ENCODE results near the gene MLH3. TPM values are rescaled to one million over a fixed set of nuclear protein-coding genes. Genes with fewer than 3 reads are reported as not detected.

The MLH3 gene
- total RNA-seq, 1 donor from 2014 or later: 41.5 TPM

GRCh38 chr14:75018694-75019093 is 32.6 kb downstream of the MLH3 start:
- H3K27me3 Mint-ChIP-seq (ENCODE audit: insufficient read depth, low read depth): no peaks in the 10 kb centered on the region
- Histone ChIP-seq H2AFZ (replicated peaks) (no peak overlapping the region), H3K4me1 (no peaks in the 10 kb centered on the region), H3K27ac (no peak overlapping the region), H3K4me2 (no peak overlapping the region), H4K20me1 (ENCODE audit: low read depth) (no peaks in the 10 kb centered on the region), H3K9ac (no peak overlapping the region), H3K36me3 (no peaks in the 10 kb centered on the region), H3F3A (ENCODE audit: low read depth) (no peaks in the 10 kb centered on the region), H3K4me3 (no peak overlapping the region), H3K9me3 (ENCODE audit: low read depth) (no peaks in the 10 kb centered on the region), H3K79me2 (ENCODE audit: low read depth) (no peaks in the 10 kb centered on the region), H3K27me3 (no peaks in the 10 kb centered on the region)
- H3K27ac Mint-ChIP-seq: no peak overlapping the region
- H3K4me3 Mint-ChIP-seq: no peak overlapping the region
- peaks cover 14% of the 10 kb centered on the region for H3K36me3 Mint-ChIP-seq
- H3K4me1 Mint-ChIP-seq: no peaks in the 10 kb centered on the region
- no peaks in the 10 kb centered on the region for H3K9me3 Mint-ChIP-seq
- no peak for TF ChIP-seq CTCF (IDR thresholded peaks at IDR 0.05)
- TF ChIP-seq EZH2 (IDR thresholded peaks at IDR 0.05): no peak
- no peak for TF ChIP-seq EZH2phosphoT487 (IDR thresholded peaks at IDR 0.05)
- DNase-seq (ENCODE audit: low spot score): no peak

- Mint-ChIP-seq H3K27ac (no peak overlapping the region), H3K4me1 (no peaks in the 10 kb centered on the region), H3K9me3 (no peaks in the 10 kb centered on the region), H3K36me3 (peaks cover 12% of the 10 kb centered on the region), H3K4me3 (no peak overlapping the region), H3K27me3 (ENCODE audit: insufficient read depth, low read depth) (no peaks in the 10 kb centered on the region)
- Histone ChIP-seq H3K4me3 (no peak overlapping the region), H4K20me1 (ENCODE audit: low read depth) (no peaks in the 10 kb centered on the region), H3F3A (ENCODE audit: low read depth) (no peaks in the 10 kb centered on the region), H3K79me2 (ENCODE audit: low read depth) (no peaks in the 10 kb centered on the region), H2AFZ (replicated peaks) (no peak overlapping the region), H3K36me3 (no peaks in the 10 kb centered on the region), H3K9me3 (ENCODE audit: low read depth) (no peaks in the 10 kb centered on the region), H3K27me3 (no peaks in the 10 kb centered on the region), H3K27ac (no peak overlapping the region), H3K4me2 (no peak overlapping the region), H3K4me1 (no peaks in the 10 kb centered on the region), H3K9ac (no peak overlapping the region)
- DNase-seq (ENCODE audit: low spot score): no peak
- TF ChIP-seq EZH2 (IDR thresholded peaks at IDR 0.05): no peak
- no peak for TF ChIP-seq EZH2phosphoT487 (IDR thresholded peaks at IDR 0.05)
- TF ChIP-seq CTCF (IDR thresholded peaks at IDR 0.05): no peak
Measured at GRCh38 chr14:75016815-75017214, 34.5 kb downstream of the MLH3 start.

GRCh38 chr14:75015496-75015895 is 35.8 kb downstream of the MLH3 start:
- Mint-ChIP-seq H3K36me3 (peaks cover 12% of the 10 kb centered on the region), H3K9me3 (no peaks in the 10 kb centered on the region), H3K27ac (no peak overlapping the region), H3K4me1 (no peaks in the 10 kb centered on the region), H3K27me3 (ENCODE audit: insufficient read depth, low read depth) (no peaks in the 10 kb centered on the region), H3K4me3 (no peak overlapping the region)
- no peaks in the 10 kb centered on the region for H4K20me1 ChIP-seq (ENCODE audit: low read depth)
- no peak overlapping the region for H2AFZ ChIP-seq (replicated peaks)
- no peak overlapping the region for H3K4me2 ChIP-seq
- no peaks in the 10 kb centered on the region for H3K27me3 ChIP-seq
- no peak overlapping the region for H3K27ac ChIP-seq
- no peaks in the 10 kb centered on the region for H3K4me1 ChIP-seq
- no peak for DNase-seq (ENCODE audit: low spot score)
- no peaks in the 10 kb centered on the region for H3F3A ChIP-seq (ENCODE audit: low read depth)
- H3K9ac ChIP-seq: no peak overlapping the region
- no peak overlapping the region for H3K4me3 ChIP-seq
- H3K36me3 ChIP-seq: no peaks in the 10 kb centered on the region
- no peaks in the 10 kb centered on the region for H3K79me2 ChIP-seq (ENCODE audit: low read depth)
- TF ChIP-seq EZH2 (IDR thresholded peaks at IDR 0.05) (no peak), CTCF (IDR thresholded peaks at IDR 0.05) (no peak), EZH2phosphoT487 (IDR thresholded peaks at IDR 0.05) (no peak)
- no peaks in the 10 kb centered on the region for H3K9me3 ChIP-seq (ENCODE audit: low read depth)

Data from neural progenitor cell (in vitro differentiated cells).